ENCODE data around the gene DACT2. TPM values are rescaled to one million over a fixed set of nuclear protein-coding genes. Genes with fewer than 3 reads are reported as not detected.

DACT2 gene
- total and polyA plus RNA-seq, 9 of the 15 experiments (the other 6 are each of a cell fraction or from before 2014, with no cell fraction given), result not detected

- TF ChIP-seq CHD7 (IDR thresholded peaks at IDR 0.05; ENCODE audit: low read depth, low read length), result no peak
- TF ChIP-seq MAFG (tag; conservative IDR thresholded peaks at IDR 0.05), result no peak
- TF ChIP-seq AFF4 (CRISPR knock-in tag; IDR thresholded peaks at IDR 0.05), result no peak
- no peak for TF ChIP-seq FOS (IDR thresholded peaks at IDR 0.05; ENCODE audit: extremely low read depth, insufficient read length)
Observed at GRCh38 chr6:168299541-168300511, 19.8 kb downstream of the DACT2 start (continued).
